SK-N-SH (cell line): ENCODE results near the gene MAN1A1. TPM values are rescaled to one million over a fixed set of nuclear protein-coding genes. Genes with fewer than 3 reads are reported as not detected.

Source experiments
- CTCF ChIA-PET: fragments of 300-600, 350-600 bp; formaldehyde crosslinking; extraction: SDS; loops from one replicate; lab custom pipeline; 2021; lab: Yijun Ruan, JAX
- POLR2A ChIA-PET: fragments of 350-600 bp; sonication (Branson Sonifier 250); formaldehyde crosslinking; extraction: SDS; loops from one replicate; lab custom pipeline; 2020; ENCODE audit warnings: antibody characterized with exemption, inconsistent platforms; lab: Yijun Ruan, JAX
- DNase-seq: peaks from one replicate; pipeline ENCODE4 v3.0.0; 2012
- H2AFZ ChIP-seq: fragments of 200-600 bp; sonication (generic); 2 replicates; pipeline ENCODE4 v1.8.1; 2016; ENCODE audit warnings: antibody characterized with exemption, mild to moderate bottlenecking, low read depth
- H3F3A ChIP-seq: fragments of 200-600 bp; sonication (generic); replicated peaks from 2 replicates; pipeline ENCODE3; 2016; ENCODE audit warnings: antibody characterized with exemption, mild to moderate bottlenecking; ENCODE audit not compliant: insufficient read depth
- H3K27ac ChIP-seq, 2 experiments: fragments of 200-500 bp in 1 of 2; fragments of 200-600 bp in 1 of 2; sonication (Bioruptor generic) in 1 of 2; sonication (generic), shearing (Covaris generic) in 1 of 2; 2 replicates each; pipeline versions ENCODE4 v1.5.1 to v1.6.1; 2014 to 2016; ENCODE audit warnings: low read depth in 2 of 2, inconsistent platforms in 1 of 2, low read length in 1 of 2, mild to moderate bottlenecking in 1 of 2, mixed read lengths in 1 of 2
- H3K27me3 ChIP-seq: fragments of 200-600 bp; sonication (generic), shearing (Covaris generic); 2 replicates; pipeline ENCODE4 v1.6.1; 2016; ENCODE audit warnings: mixed run types; ENCODE audit not compliant: insufficient read depth
- H3K36me3 ChIP-seq, 2 experiments: fragments of 200-500 bp in 1 of 2; fragments of 200-600 bp in 1 of 2; sonication (Bioruptor generic) in 1 of 2; sonication (generic) in 1 of 2; replicated peaks in 1 of 2; 2 replicates each; pipeline versions ENCODE3 to v1.5.1; 2014 to 2016; ENCODE audit warnings: low read length in 1 of 2, mild to moderate bottlenecking in 1 of 2; ENCODE audit not compliant: insufficient read depth in 2 of 2, control insufficient read depth in 1 of 2
- H3K4me1 ChIP-seq, 2 experiments: fragments of 200-500 bp in 1 of 2; fragments of 200-600 bp in 1 of 2; sonication (Bioruptor generic) in 1 of 2; sonication (generic), shearing (Covaris generic) in 1 of 2; 2 replicates each; pipeline versions ENCODE4 v1.5.1 to v1.6.1; 2014 to 2016; ENCODE audit warnings: low read depth in 1 of 2, low read length in 1 of 2, mixed run types in 1 of 2; ENCODE audit not compliant: insufficient read depth in 2 of 2, control insufficient read depth in 1 of 2
- H3K4me2 ChIP-seq: fragments of 200-600 bp; sonication (generic), shearing (Covaris generic); 2 replicates; pipeline ENCODE4 v1.6.1; 2017; ENCODE audit warnings: mixed run types
- H3K4me3 ChIP-seq, 2 experiments: fragments of 200-500 bp in 1 of 2; fragments of 200-600 bp in 1 of 2; sonication (Bioruptor generic) in 1 of 2; sonication (generic), shearing (Covaris generic) in 1 of 2; 2 replicates each; pipeline versions ENCODE4 v1.5.1 to v1.8.1; 2014 to 2016; ENCODE audit warnings: low read depth in 2 of 2, inconsistent platforms in 1 of 2, low read length in 1 of 2, mild to moderate bottlenecking in 1 of 2, mixed read lengths in 1 of 2, moderate library complexity in 1 of 2
- H3K79me2 ChIP-seq: fragments of 200-600 bp; sonication (generic); 2 replicates; pipeline ENCODE4 v1.8.1; 2017; ENCODE audit warnings: mild to moderate bottlenecking; ENCODE audit not compliant: insufficient read depth
- H3K9ac ChIP-seq: fragments of 200-600 bp; sonication (generic); 2 replicates; pipeline ENCODE4 v1.6.1; 2017; ENCODE audit warnings: mixed run types
- H3K9me2 ChIP-seq: fragments of 200-600 bp; sonication (generic); 2 replicates; pipeline ENCODE4 v1.6.1; 2017; ENCODE audit warnings: mixed run types
- H3K9me3 ChIP-seq: fragments of 200-600 bp; sonication (generic); 2 replicates; pipeline ENCODE4 v1.6.1; 2017; ENCODE audit warnings: mixed run types, mild to moderate bottlenecking, moderate library complexity
- H4K20me1 ChIP-seq: fragments of 200-600 bp; sonication (generic); 2 replicates; pipeline ENCODE4 v1.6.1; 2017; ENCODE audit warnings: mild to moderate bottlenecking, mixed run types; ENCODE audit not compliant: insufficient read depth
- ELF1 ChIP-seq: IDR thresholded peaks from 2 replicates; pipeline ENCODE4 v1.4.0; 2012
- FOXJ3 ChIP-seq: sonication (generic); formaldehyde crosslinking; IDR thresholded peaks from 2 replicates; pipeline ENCODE4 v1.5.1; 2020; ENCODE audit warnings: mild to moderate bottlenecking, missing genetic modification reagents
- IRF3 ChIP-seq: fragments of 150-350 bp; IDR thresholded peaks from 2 replicates; pipeline ENCODE4 v1.6.1; 2016; ENCODE audit warnings: mild to moderate bottlenecking, low read depth, low read length
- MAX ChIP-seq: IDR thresholded peaks from 2 replicates; pipeline ENCODE4 v1.4.0; 2012; ENCODE audit warnings: low read depth
- MXI1 ChIP-seq: IDR thresholded peaks from 2 replicates; pipeline ENCODE4 v1.6.1; 2012; ENCODE audit warnings: mild to moderate bottlenecking, low read depth, low read length, improper control_type of control experiment
- NFIC ChIP-seq: IDR thresholded peaks from 2 replicates; pipeline ENCODE4 v1.4.0; 2012; ENCODE audit warnings: borderline replicate concordance
- PBX3 ChIP-seq: IDR thresholded peaks from 2 replicates; pipeline ENCODE4; 2012
- RAD21 ChIP-seq: IDR thresholded peaks from 2 replicates; pipeline ENCODE4 v1.6.1; 2012; ENCODE audit warnings: mild to moderate bottlenecking, low read length
- SIN3A ChIP-seq: IDR thresholded peaks from 2 replicates; pipeline ENCODE4 v1.6.1; 2012; ENCODE audit warnings: low read depth, mild to moderate bottlenecking, low read length, moderate library complexity, borderline replicate concordance
- TAF1 ChIP-seq: IDR thresholded peaks from 2 replicates; pipeline ENCODE4 v1.6.1; 2012; ENCODE audit warnings: low read depth, mild to moderate bottlenecking, low read length, moderate library complexity, borderline replicate concordance
- TEAD4 ChIP-seq: IDR thresholded peaks from 2 replicates; pipeline ENCODE4 v1.4.0; 2012; ENCODE audit warnings: mild to moderate bottlenecking, borderline replicate concordance; ENCODE audit not compliant: insufficient read depth
- USF2 ChIP-seq: fragments of 150-350 bp; IDR thresholded peaks from 2 replicates; pipeline ENCODE4 v1.6.1; 2017; ENCODE audit warnings: antibody characterized with exemption, low read length, low read depth, borderline replicate concordance
- ZBTB33 ChIP-seq: IDR thresholded peaks from 2 replicates; pipeline ENCODE4 v1.4.0; 2012; ENCODE audit warnings: low read depth, borderline replicate concordance
- WGBS: methylation state at CpG from one replicate; pipeline ENCODE4 v1.1.6; 2017; ENCODE audit warnings: low lambda C conversion rate; 5-methylcytosine and 5-hydroxymethylcytosine counted together
- polyA plus RNA-seq, 3 experiments: library from polyadenylated mRNA; depleted of rRNA; stranded (reverse); fragments of >200 nt; gene quantifications; 2 replicates each; pipeline ENCODE4 v1.2.3, GENCODE V29; 2012

Gene MAN1A1
- polyA plus RNA-seq, 1 of the 3 experiments (the other 2 are of a cell fraction) = 28.0 TPM

- peaks cover 29% of the 10 kb centered on the region for H4K20me1 ChIP-seq
- no peak overlapping the region for H3K9ac ChIP-seq
- WGBS = 81% methylated on average over 3 of the region's 3 CpGs
- no peaks in the 10 kb centered on the region for H3K9me2 ChIP-seq
- no peak overlapping the region for H3K4me3 ChIP-seq
- ChIA-PET CTCF (interaction anchor here (1.0 kb wide), 1 partner anchor 160 kb away, joined by 3 read pairs; no protein-coding TSS in a partner anchor), POLR2A (no interaction called here)
- H3F3A ChIP-seq = no peaks in the 10 kb centered on the region
- no peak for DNase-seq
- no peaks in the 10 kb centered on the region for H3K27me3 ChIP-seq
- TF ChIP-seq PBX3 (no peak), NFIC (no peak), USF2 (no peak), MAX (no peak), TEAD4 (no peak), IRF3 (no peak), FOXJ3 (no peak), RAD21 (no peak), ZBTB33 (no peak), SIN3A (no peak), TAF1 (no peak), MXI1 (no peak), ELF1 (no peak)
- H2AFZ ChIP-seq = no peak overlapping the region
- no peaks in the 10 kb centered on the region for H3K9me3 ChIP-seq
- no peak overlapping the region for H3K27ac ChIP-seq
- peaks cover 3 to 49% of the 10 kb centered on the region in 2 experiments for H3K36me3 ChIP-seq
- H3K4me2 ChIP-seq = no peak overlapping the region
- H3K4me1 ChIP-seq = peaks cover 0 to 17% of the 10 kb centered on the region in 2 experiments; a peak in 3 of 4 replicates
- H3K79me2 ChIP-seq = peaks cover 26% of the 10 kb centered on the region; the same call in 1 of the 2 replicates
Observed at GRCh38 chr6:119342430-119342829, 7.1 kb downstream of the MAN1A1 start.
